ENCODE results near the gene LAMC1.

GRCh38 chr1:183126000-183126366 is 102.8 kb downstream of the LAMC1 start:
- TF ChIP-seq CTCF (IDR thresholded peaks at IDR 0.05), result no peak
- TF ChIP-seq EZH2 (IDR thresholded peaks at IDR 0.05; ENCODE audit: borderline replicate concordance, insufficient read depth, low read depth, low read length, poor library complexity, severe bottlenecking), result no peak

Measured in B cell (primary cell).